HG02588 (cell line): Measurements from ENCODE around the gene RUNX3.
"Not testable (repeated sequence)": the region's sequence is repeated elsewhere in the genome, so short reads cannot be mapped to it uniquely, and the experiment has no call there.

Experiments used
- ATAC-seq: cut with Tn5 transposase; IDR thresholded peaks from one replicate; pipeline ENCODE4 v1.9.1; 2021; ENCODE audit warnings: mild to moderate bottlenecking, moderate library complexity; ENCODE audit not compliant: unreplicated experiment

Gene RUNX3

GRCh38 chr1:24903011-24903461 lies 27.0 kb downstream of the RUNX3 start:
- ATAC-seq: no peak

GRCh38 chr1:24902471-24902891 lies 27.6 kb downstream of the RUNX3 start:
- ATAC-seq: no peak

GRCh38 chr1:24901791-24902470 lies 28.1 kb downstream of the RUNX3 start:
- no peak for ATAC-seq

GRCh38 chr1:24900985-24901781 lies 28.9 kb downstream of the RUNX3 start:
- ATAC-seq: no peak

GRCh38 chr1:24900486-24900849 lies 29.6 kb downstream of the RUNX3 start:
- ATAC-seq: no peak

GRCh38 chr1:24899581-24900485 lies 30.2 kb downstream of the RUNX3 start:
- no peak for ATAC-seq

- ATAC-seq: no peak
These were observed 31.1 kb downstream of the RUNX3 start for GRCh38 chr1:24898909-24899439.

- no peak for ATAC-seq
These were observed 31.7 kb downstream of the RUNX3 start for GRCh38 chr1:24898152-24898908.

GRCh38 chr1:24897263-24898151 lies 32.6 kb downstream of the RUNX3 start:
- ATAC-seq: no peak

GRCh38 chr1:24896596-24897262 lies 33.3 kb downstream of the RUNX3 start:
- no peak for ATAC-seq

GRCh38 chr1:24896176-24896575 lies 33.9 kb downstream of the RUNX3 start:
- no peak for ATAC-seq

- ATAC-seq: no peak
These were observed 34.6 kb downstream of the RUNX3 start for GRCh38 chr1:24895511-24895910.

- no peak for ATAC-seq
These were observed 36.1 kb downstream of the RUNX3 start for GRCh38 chr1:24894002-24894401.

GRCh38 chr1:24893431-24893830 lies 36.6 kb downstream of the RUNX3 start:
- ATAC-seq: no peak

- no peak for ATAC-seq
These were observed 37.6 kb downstream of the RUNX3 start for GRCh38 chr1:24892188-24893153.

GRCh38 chr1:24891367-24891766 lies 38.7 kb downstream of the RUNX3 start:
- ATAC-seq: not testable (repeated sequence)

- ATAC-seq: no peak
These were observed 39.2 kb downstream of the RUNX3 start for GRCh38 chr1:24890887-24891286.
